Measurements from ENCODE around the gene BTBD7. TPM values are rescaled to one million over a fixed set of nuclear protein-coding genes. Genes with fewer than 3 reads are reported as not detected.
A peak's percentile ranks its signal among the peaks of the same experiment; 100 is the strongest.

The BTBD7 gene
- 10 to 100 TPM in 4 of 6 experiments, 1 to 10 TPM in 2; 8.1 to 14.3 (median 11.0) TPM for total RNA-seq
- long read RNA-seq: 0 reads

GRCh38 chr14:93332853-93333630, at the start of gene BTBD7:
Gene BTBD7, minus strand, starts transcription at chr14:93333036. Its CDS starts 36,985 bp downstream, at chr14:93296051.
- Histone ChIP-seq H3K4me1 (peaks cover 0 to 35% (median 6%) of the 10 kb centered on the region in 4 donors), H3K27ac (peak within 1 kb of the TSS; percentile 92 to 96 (median 93)), H3K36me3 (no peaks in the 10 kb centered on the region), H3K4me3 (peak within 1 kb of the TSS; percentile 83 to 88 (median 88)), H3K9me3 (no peaks in the 10 kb centered on the region), H3K27me3 (no peaks in the 10 kb centered on the region)
- ATAC-seq (peak; percentile 92 to 96 (median 94)), DNase-seq (peak; percentile 96 to 97 (median 96))
- under 1% methylated on average over 33 of the region's 74 CpGs for WGBS (ENCODE audit: insufficient coverage, low coverage, low lambda C conversion rate, missing lambda C conversion rate)
- TF ChIP-seq CTCF (IDR thresholded peaks at IDR 0.05) (peak in 3 of 4 donors; percentile 12 to 32 (median 17)), POLR2A (IDR thresholded peaks at IDR 0.05) (peak; percentile 74)
- intact Hi-C loops (cut with DNase I): no loop called here

GRCh38 chr14:93381644-93382043, 48.8 kb upstream of the BTBD7 start:
- ATAC-seq: no peak
- no peaks in the 10 kb centered on the region for H3K36me3 ChIP-seq
- TF ChIP-seq POLR2A (IDR thresholded peaks at IDR 0.05) (no peak), CTCF (IDR thresholded peaks at IDR 0.05) (no peak)
- DNase-seq: no peak
- H3K27ac ChIP-seq: no peak overlapping the region
- no peaks in the 10 kb centered on the region for H3K9me3 ChIP-seq
- H3K4me1 ChIP-seq: no peaks in the 10 kb centered on the region
- H3K27me3 ChIP-seq: no peaks in the 10 kb centered on the region
- 19% methylated on average over 1 of the region's 1 CpG for WGBS (ENCODE audit: insufficient coverage, low coverage, low lambda C conversion rate, missing lambda C conversion rate)
- intact Hi-C loops (cut with DNase I): no loop called here
- H3K4me3 ChIP-seq: no peak overlapping the region

GRCh38 chr14:93379831-93380230, 47.0 kb upstream of the BTBD7 start:
- intact Hi-C loops (cut with DNase I): no loop called here
- no peak for ATAC-seq
- no peaks in the 10 kb centered on the region for H3K36me3 ChIP-seq
- no peak for TF ChIP-seq CTCF (IDR thresholded peaks at IDR 0.05)
- no peak for TF ChIP-seq POLR2A (IDR thresholded peaks at IDR 0.05)
- no peaks in the 10 kb centered on the region for H3K9me3 ChIP-seq
- 32% methylated on average over 1 of the region's 1 CpG for WGBS (ENCODE audit: insufficient coverage, low coverage, low lambda C conversion rate, missing lambda C conversion rate)
- H3K4me3 ChIP-seq: no peak overlapping the region
- no peaks in the 10 kb centered on the region for H3K4me1 ChIP-seq
- H3K27me3 ChIP-seq: no peaks in the 10 kb centered on the region
- no peak overlapping the region for H3K27ac ChIP-seq
- DNase-seq: no peak

- no peaks in the 10 kb centered on the region for H3K27me3 ChIP-seq
- ATAC-seq: no peak
- no peak overlapping the region for H3K27ac ChIP-seq
- 58% methylated on average over 4 of the region's 6 CpGs for WGBS (ENCODE audit: insufficient coverage, low coverage, low lambda C conversion rate, missing lambda C conversion rate)
- no peaks in the 10 kb centered on the region for H3K4me1 ChIP-seq
- H3K9me3 ChIP-seq: no peaks in the 10 kb centered on the region
- TF ChIP-seq POLR2A (IDR thresholded peaks at IDR 0.05): no peak
- intact Hi-C loops (cut with DNase I): no loop called here
- H3K4me3 ChIP-seq: no peak overlapping the region
- DNase-seq: no peak
- H3K36me3 ChIP-seq: no peaks in the 10 kb centered on the region
Observed at GRCh38 chr14:93375673-93376156, 42.9 kb upstream of the BTBD7 start.

GRCh38 chr14:93369713-93370266, 37.0 kb upstream of the BTBD7 start:
- Histone ChIP-seq H3K4me3 (no peak overlapping the region), H3K27ac (no peak overlapping the region), H3K27me3 (no peaks in the 10 kb centered on the region), H3K36me3 (no peaks in the 10 kb centered on the region), H3K9me3 (no peaks in the 10 kb centered on the region), H3K4me1 (no peaks in the 10 kb centered on the region)
- TF ChIP-seq POLR2A (IDR thresholded peaks at IDR 0.05): no peak
- no peak for TF ChIP-seq CTCF (IDR thresholded peaks at IDR 0.05)
- DNase-seq (no peak), ATAC-seq (peak in 3 of 4 donors; percentile 32 to 49 (median 39))
- WGBS (ENCODE audit: insufficient coverage, low coverage, low lambda C conversion rate, missing lambda C conversion rate): 62% methylated on average over 4 of the region's 4 CpGs
- intact Hi-C loops (cut with DNase I): no loop called here
